ENCODE results near the gene TRAF3.

Gene TRAF3

GRCh38 chr14:102776761-102777710 lies at the start of gene TRAF3:
Gene TRAF3 (plus strand): TSS chr14:102777449. CDS start chr14:102870202, 92,753 bp downstream.
- FAIRE-seq = no peak

- no peak for FAIRE-seq
These were observed 48.7 kb upstream of the TRAF3 start for GRCh38 chr14:102728501-102728900.

GRCh38 chr14:102729268-102729667 lies 48.0 kb upstream of the TRAF3 start:
- FAIRE-seq = no peak

GRCh38 chr14:102729825-102730224 lies 47.4 kb upstream of the TRAF3 start:
- no peak for FAIRE-seq

GRCh38 chr14:102731101-102731870 lies 46.0 kb upstream of the TRAF3 start:
- FAIRE-seq = no peak

GRCh38 chr14:102731871-102732800 lies 45.1 kb upstream of the TRAF3 start:
- no peak for FAIRE-seq

- FAIRE-seq = no peak
These were observed 44.3 kb upstream of the TRAF3 start for GRCh38 chr14:102732924-102733323.

- FAIRE-seq = no peak
These were observed 43.9 kb upstream of the TRAF3 start for GRCh38 chr14:102733326-102733725.

- no peak for FAIRE-seq
These were observed 42.8 kb upstream of the TRAF3 start for GRCh38 chr14:102734436-102734835.

- FAIRE-seq = no peak
These were observed 40.3 kb upstream of the TRAF3 start for GRCh38 chr14:102736956-102737355.

GRCh38 chr14:102737402-102738372 lies 39.6 kb upstream of the TRAF3 start:
- FAIRE-seq = no peak

- FAIRE-seq = no peak
These were observed 38.7 kb upstream of the TRAF3 start for GRCh38 chr14:102738373-102739189.

GRCh38 chr14:102739190-102739469 lies 38.1 kb upstream of the TRAF3 start:
- no peak for FAIRE-seq

- no peak for FAIRE-seq
These were observed 30.4 kb upstream of the TRAF3 start for GRCh38 chr14:102746634-102747438.

- no peak for FAIRE-seq
These were observed 28.4 kb upstream of the TRAF3 start for GRCh38 chr14:102748806-102749205.

GRCh38 chr14:102749393-102750305 lies 27.6 kb upstream of the TRAF3 start:
- no peak for FAIRE-seq

- FAIRE-seq = no peak
These were observed 26.9 kb upstream of the TRAF3 start for GRCh38 chr14:102750376-102750775.

GRCh38 chr14:102751088-102751487 lies 26.2 kb upstream of the TRAF3 start:
- FAIRE-seq = no peak

All from colon (tissue), 2 donors.